Prostate gland (tissue), 2 donors: ENCODE data around the gene USP13.

Experiments
- POLR2A ChIP-seq: fragments of 450-650 bp; IDR thresholded peaks from one replicate; pipeline ENCODE4 v1.6.1; 2016; ENCODE audit warnings: antibody characterized with exemption, mild to moderate bottlenecking
- POLR2AphosphoS5 ChIP-seq: sonication (generic); formaldehyde crosslinking; IDR thresholded peaks from one replicate; pipeline ENCODE4 v1.6.1; 2017; ENCODE audit warnings: antibody characterized with exemption
- TF ChIP-seq, protein P1 (sequence below), 4 experiments: fragments of 200-600 bp in 2 of 4; fragments of 450-650 bp in 2 of 4; sonication (generic) in 2 of 4; IDR thresholded peaks; 1 replicate in 3 of 4; 2 replicates in 1 of 4; pipeline ENCODE4 v1.5.1; 2016 to 2019; ENCODE audit warnings: antibody characterized with exemption in 4 of 4, mild to moderate bottlenecking in 2 of 4, moderate library complexity in 2 of 4

GRCh38 chr3:179673523-179673922 lies 20.7 kb downstream of the USP13 start:
- TF ChIP-seq, protein P1, sequence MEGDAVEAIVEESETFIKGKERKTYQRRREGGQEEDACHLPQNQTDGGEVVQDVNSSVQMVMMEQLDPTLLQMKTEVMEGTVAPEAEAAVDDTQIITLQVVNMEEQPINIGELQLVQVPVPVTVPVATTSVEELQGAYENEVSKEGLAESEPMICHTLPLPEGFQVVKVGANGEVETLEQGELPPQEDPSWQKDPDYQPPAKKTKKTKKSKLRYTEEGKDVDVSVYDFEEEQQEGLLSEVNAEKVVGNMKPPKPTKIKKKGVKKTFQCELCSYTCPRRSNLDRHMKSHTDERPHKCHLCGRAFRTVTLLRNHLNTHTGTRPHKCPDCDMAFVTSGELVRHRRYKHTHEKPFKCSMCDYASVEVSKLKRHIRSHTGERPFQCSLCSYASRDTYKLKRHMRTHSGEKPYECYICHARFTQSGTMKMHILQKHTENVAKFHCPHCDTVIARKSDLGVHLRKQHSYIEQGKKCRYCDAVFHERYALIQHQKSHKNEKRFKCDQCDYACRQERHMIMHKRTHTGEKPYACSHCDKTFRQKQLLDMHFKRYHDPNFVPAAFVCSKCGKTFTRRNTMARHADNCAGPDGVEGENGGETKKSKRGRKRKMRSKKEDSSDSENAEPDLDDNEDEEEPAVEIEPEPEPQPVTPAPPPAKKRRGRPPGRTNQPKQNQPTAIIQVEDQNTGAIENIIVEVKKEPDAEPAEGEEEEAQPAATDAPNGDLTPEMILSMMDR (IDR thresholded peaks at IDR 0.05): no peak
- no peak for TF ChIP-seq POLR2A
- no peak for TF ChIP-seq POLR2AphosphoS5
